NB4 (cell line): ENCODE results near the gene SARS1.

Source experiments
- DNase-seq: peaks from one replicate; pipeline ENCODE4 v3.0.0; 2010; ENCODE audit warnings: low read depth
- H3K4me3 ChIP-seq: one replicate; pipeline ENCODE4 v1.5.1; 2011; ENCODE audit warnings: mild to moderate bottlenecking, low read depth, low read length, moderate library complexity
- MYC ChIP-seq: IDR thresholded peaks from 2 replicates; pipeline ENCODE4 v1.6.1; 2011; ENCODE audit warnings: low read depth, low read length
- POLR2A ChIP-seq: IDR thresholded peaks from 2 replicates; pipeline ENCODE4 v1.6.1; 2011; ENCODE audit warnings: mild to moderate bottlenecking; ENCODE audit not compliant: insufficient read length; ENCODE audit errors: extremely low read depth
- TF ChIP-seq, protein P1 (sequence below): IDR thresholded peaks from 2 replicates; pipeline ENCODE4 v1.6.1; 2011; ENCODE audit warnings: low read depth, low read length
- TF ChIP-seq, protein P2 (sequence below): IDR thresholded peaks from one replicate; pipeline ENCODE4 v1.5.1; 2012; ENCODE audit warnings: low read depth, low read length

SARS1 gene

DNA sequence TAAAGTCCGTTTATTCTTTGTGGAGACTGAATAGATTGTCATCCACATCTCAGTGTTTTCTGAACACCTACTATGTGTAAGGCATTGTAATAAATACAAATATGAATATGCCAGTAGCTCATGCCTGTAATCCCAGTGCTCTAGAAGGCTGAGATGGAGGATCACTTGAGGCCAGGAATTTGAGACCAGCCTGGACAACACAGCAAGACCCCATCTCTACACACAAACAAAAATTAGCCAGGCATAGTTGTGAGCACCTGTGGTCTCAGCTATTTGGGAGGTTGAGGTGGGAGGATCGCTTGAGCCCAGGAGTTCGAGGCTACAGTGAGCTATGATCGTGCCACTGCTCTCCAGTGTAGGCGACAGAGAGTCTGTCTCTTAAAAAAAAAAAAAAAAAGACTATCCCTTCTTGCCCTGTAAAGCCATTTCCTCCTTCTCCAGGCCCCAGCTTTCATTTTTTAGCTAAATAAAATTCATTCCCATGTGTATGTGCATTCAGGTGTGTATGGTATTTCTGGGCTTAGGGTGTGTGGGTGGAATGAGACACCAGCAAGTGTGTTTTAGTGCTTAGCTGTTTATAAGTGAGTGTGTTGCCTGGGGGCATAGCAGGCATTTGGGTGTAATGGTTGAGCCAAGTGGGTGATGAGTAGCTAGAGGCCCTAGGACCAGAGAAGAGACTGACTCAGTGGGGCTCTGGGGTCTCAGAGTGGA is 43.4 kb downstream of the SARS1 start:
- DNase-seq: no peak
- no peak overlapping the region for H3K4me3 ChIP-seq
- TF ChIP-seq MYC (no peak), POLR2A (no peak)
- TF ChIP-seq, protein P1, sequence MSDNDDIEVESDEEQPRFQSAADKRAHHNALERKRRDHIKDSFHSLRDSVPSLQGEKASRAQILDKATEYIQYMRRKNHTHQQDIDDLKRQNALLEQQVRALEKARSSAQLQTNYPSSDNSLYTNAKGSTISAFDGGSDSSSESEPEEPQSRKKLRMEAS: no peak
- TF ChIP-seq, protein P2, sequence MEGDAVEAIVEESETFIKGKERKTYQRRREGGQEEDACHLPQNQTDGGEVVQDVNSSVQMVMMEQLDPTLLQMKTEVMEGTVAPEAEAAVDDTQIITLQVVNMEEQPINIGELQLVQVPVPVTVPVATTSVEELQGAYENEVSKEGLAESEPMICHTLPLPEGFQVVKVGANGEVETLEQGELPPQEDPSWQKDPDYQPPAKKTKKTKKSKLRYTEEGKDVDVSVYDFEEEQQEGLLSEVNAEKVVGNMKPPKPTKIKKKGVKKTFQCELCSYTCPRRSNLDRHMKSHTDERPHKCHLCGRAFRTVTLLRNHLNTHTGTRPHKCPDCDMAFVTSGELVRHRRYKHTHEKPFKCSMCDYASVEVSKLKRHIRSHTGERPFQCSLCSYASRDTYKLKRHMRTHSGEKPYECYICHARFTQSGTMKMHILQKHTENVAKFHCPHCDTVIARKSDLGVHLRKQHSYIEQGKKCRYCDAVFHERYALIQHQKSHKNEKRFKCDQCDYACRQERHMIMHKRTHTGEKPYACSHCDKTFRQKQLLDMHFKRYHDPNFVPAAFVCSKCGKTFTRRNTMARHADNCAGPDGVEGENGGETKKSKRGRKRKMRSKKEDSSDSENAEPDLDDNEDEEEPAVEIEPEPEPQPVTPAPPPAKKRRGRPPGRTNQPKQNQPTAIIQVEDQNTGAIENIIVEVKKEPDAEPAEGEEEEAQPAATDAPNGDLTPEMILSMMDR: no peak

DNA sequence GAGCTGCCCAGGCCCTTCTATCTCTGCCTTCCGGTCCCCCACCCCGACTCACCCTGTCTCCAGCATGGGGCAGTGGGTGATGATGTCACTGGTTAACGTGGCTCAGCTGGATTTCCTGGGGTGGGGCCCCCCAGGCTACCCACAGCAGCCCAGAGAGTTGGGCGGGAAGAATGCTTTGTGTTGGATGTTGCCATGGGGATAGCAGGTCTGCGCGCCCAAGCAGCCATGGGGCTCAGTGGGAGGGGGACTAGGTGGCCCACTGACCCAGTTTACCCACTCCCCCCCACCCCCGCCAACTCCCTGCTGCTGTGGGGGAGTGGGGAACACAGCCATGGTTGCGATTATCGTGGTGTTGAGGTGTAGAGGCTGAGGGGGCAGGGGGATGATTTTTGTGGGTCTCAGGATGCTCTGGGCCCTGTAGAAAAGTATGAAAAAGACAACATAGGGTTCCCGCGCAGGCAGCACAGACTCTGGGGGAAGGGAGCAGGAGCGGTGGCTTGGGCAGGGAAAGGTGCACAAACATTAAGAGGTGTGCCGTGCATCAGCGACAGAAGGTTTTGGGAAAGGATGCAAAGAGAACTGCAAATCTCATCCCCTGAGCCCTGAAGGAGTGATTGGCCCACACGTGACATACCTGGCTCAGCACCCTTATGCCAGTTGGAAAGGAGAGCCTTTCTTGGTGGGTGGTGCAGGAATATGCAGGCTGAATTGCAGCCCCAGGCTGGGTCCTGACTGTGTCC is 44.1 kb downstream of the SARS1 start:
- no peak for DNase-seq
- H3K4me3 ChIP-seq: no peak overlapping the region
- TF ChIP-seq MYC: no peak

DNA sequence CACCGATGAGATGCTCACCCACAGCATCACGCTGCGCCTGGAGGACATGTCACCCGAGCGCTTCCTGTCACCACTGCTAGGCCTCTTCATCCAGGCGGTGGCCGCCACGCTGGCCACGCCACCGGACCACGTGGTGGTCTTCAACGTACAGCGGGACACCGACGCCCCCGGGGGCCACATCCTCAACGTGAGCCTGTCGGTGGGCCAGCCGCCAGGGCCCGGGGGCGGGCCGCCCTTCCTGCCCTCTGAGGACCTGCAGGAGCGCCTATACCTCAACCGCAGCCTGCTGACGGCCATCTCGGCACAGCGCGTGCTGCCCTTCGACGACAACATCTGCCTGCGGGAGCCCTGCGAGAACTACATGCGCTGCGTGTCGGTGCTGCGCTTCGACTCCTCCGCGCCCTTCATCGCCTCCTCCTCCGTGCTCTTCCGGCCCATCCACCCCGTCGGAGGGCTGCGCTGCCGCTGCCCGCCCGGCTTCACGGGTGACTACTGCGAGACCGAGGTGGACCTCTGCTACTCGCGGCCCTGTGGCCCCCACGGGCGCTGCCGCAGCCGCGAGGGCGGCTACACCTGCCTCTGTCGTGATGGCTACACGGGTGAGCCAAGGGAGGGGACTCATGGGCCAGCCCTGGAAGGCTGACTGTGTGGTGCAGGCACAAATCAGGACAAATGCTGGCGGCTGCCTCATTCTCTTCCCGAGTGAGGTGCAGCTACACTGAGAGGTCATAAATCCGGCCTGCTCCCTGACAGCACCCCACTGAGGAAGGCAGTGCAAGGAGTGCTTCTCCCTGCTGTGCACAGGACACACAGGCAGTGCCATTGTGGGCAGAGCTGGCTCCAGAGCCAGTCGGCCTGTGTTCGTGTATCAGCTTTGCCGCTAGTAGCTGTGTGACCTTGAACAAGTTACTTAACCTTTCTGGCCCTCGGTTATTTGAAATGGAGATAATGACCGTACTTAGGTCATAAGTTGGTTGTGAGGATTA is 45.1 kb downstream of the SARS1 start:
- TF ChIP-seq MYC (no peak), POLR2A (no peak)
- TF ChIP-seq, protein P2: no peak
- TF ChIP-seq, protein P1: no peak
- no peak overlapping the region for H3K4me3 ChIP-seq
- DNase-seq: no peak

DNA sequence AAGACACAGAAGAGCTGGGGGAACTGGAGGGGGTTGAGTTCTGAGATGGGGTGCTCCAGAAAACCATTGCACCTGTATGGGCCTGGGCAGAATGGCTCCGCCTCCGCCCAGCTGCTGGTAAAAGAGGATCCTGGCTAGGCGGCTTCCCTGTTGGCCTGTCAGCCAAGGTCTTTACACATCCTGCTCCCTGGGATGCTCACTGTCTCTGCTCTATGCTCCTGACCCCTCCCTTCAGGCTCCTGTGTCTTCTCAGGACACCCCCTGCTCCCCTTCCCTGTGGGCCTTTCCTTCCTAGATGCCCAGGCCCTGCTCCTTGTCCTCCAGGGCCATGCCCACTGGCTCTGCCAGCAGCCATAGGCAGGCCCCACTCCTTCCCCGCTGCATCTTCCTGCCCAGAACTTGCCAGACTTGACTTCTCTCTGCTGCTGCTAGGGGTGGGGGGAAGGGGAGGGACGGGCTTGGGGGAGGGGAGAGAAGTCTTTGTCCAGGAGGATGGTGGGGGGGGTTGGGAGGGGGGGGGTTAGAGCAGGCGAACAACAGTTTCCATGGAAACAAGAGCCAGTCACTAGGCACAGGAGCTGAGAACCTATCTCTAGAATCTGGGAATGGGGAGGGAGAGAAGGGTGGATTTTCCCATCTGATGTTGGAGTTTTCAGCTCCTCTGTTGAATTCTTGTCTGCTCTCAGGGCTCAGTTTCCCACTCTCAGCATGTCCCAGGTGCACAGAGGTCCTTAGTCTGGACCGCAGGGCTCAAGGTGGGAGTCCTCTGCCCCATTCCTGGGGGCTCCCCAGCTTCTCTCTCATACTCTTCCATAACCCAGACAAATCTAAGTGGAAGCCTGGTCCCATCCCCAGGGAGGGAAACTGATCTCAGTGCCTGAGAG is 46.2 kb downstream of the SARS1 start:
- H3K4me3 ChIP-seq: no peak overlapping the region
- TF ChIP-seq MYC (no peak), POLR2A (no peak)
- TF ChIP-seq, protein P1: no peak
- TF ChIP-seq, protein P2: no peak
- DNase-seq: no peak

DNA sequence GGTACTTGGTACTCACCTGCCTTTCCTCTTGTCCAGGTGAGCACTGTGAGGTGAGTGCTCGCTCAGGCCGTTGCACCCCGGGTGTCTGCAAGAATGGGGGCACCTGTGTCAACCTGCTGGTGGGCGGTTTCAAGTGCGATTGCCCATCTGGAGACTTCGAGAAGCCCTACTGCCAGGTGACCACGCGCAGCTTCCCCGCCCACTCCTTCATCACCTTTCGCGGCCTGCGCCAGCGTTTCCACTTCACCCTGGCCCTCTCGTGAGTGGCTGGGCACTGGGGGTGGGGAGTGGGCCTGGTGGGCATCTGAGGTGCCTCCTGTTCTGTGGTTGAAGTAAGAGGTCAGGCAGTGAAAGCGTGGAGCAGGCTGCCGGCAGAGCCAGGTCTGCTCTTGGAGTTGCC is 47.3 kb downstream of the SARS1 start:
- TF ChIP-seq MYC (no peak), POLR2A (no peak)
- TF ChIP-seq, protein P1: no peak
- TF ChIP-seq, protein P2: no peak
- no peak for DNase-seq
- no peak overlapping the region for H3K4me3 ChIP-seq
